NAMALWA (cell line): ENCODE measurements around the gene A1BG.

ENCODE experiments used
- DNase-seq: peaks from one replicate; pipeline ENCODE4 v3.0.0-alpha.2; 2015; ENCODE audit warnings: low spot score

Gene A1BG

GRCh38 chr19:58352760-58353671, at the start of gene A1BG:
TSS of gene A1BG (minus strand) at chr19:58353492. CDS start at chr19:58353437, 55 bp downstream.
- DNase-seq = no peak

- DNase-seq = no peak
Measured at GRCh38 chr19:58401840-58402421, 48.6 kb upstream of the A1BG start.

DNA sequence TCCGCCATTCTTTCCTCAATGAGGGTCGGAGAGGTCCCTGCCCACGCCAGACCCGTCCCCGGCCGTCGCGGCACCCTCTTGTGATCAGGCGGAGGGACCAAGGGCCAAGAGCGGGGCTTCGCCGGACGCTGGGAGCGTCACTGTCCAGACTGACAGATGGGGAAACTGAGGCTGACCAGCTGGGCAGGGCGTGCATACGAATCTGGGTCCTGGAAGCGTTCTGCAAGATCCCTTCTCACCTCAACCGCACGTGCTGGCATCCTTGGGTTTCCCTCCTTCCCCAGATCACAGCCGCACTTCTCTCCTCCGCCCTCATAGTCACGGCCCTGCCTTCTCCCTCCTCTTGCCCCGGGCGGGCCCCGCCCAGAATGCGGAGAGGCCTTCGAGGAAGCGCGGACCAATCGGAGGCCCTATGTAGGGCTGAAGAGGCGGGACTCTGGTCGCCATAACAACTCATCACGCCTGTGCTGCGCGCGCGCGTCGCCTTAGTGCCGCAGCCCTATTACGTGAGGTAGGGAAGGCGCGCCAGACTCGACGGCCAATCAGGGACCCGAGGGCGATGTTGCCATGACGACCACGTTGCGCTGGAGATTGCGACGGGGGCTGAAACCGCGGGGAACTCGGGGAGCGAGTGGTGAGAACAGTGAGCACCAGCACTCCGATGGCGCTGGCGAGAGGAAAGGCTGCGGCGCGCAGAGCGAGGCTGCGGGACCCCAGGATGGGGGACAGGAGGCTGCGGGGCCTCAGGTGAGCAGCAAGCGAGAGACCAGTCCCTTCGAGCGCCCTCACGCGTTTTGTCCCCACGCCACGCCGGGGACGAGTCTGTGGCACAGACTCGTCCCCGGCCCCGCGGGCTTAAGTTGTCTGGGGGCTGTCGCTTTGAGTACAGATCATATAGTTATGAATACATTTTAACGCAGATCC, 47.9 kb upstream of the A1BG start:
- peak; percentile 99 for DNase-seq

DNA sequence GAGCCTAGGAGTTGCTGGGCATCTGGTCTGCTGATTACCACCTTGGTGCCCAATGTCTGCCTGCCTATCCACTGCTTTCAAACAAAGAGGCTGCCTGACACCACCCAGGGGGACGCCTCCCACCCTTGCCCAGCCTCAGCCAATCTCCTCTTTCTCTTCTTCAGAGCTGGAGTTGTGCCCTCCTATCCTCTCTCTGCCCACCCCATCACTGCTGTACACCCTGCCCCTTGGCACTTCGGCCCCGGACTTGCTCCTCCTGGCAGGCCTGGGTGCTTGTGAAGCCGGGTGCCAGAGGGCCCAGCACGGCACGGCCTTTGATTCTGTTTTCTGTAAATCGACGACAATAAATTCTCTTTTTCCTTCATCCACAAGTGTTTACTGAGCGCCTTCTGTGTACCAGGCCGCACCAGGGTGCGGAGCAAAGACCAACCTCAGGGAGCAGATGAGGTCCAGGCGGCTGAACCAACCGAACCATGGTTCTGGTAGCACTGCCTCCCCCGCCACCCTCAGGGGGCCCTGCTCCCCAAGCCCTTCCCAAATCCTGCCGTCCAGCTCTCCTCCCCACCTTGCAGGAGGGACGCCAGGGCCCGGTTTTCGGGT, 47.1 kb upstream of the A1BG start:
- no peak for DNase-seq

DNA sequence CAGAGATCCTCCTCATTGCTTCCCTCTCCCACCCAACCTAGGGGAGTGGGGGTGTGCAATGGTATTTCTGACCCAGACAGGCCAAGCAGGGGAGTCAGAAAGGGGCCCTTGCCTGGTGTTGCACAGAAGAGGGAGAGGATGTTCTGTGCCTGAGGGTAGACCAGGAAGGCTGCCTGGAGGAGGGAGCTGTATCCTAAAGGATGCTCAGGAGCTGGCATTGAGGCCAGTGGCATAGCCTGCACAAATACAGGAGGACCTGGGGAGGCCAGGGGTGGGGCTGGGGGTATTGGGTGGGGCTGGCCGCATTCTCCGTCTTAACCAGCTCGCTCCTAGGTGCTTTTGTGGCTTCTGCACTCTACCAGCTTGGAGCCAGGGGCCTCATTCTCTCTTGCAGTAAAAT, 46.6 kb upstream of the A1BG start:
- no peak for DNase-seq

GRCh38 chr19:58398545-58398944, 45.3 kb upstream of the A1BG start:
- no peak for DNase-seq

DNA sequence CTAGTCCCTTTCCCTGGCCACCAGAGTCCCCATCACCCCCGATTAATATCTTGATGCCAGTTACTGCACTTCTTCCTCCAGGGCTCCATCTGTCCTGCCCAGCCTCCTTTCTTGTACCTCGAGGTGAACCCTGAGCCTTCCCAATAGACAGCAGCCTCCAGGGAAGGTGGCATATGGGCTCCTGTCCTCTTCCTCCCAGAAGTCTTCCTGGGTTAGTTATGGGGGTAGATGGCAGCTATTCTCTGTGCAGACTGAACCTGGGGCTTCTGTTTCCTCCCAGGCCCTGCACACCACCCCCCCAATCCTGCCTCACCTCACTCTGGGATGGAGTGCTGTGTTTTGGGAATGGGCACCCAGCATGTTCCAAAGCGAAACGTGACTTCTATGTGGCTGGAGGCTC, 44.8 kb upstream of the A1BG start:
- no peak for DNase-seq

GRCh38 chr19:58397533-58398037, 44.3 kb upstream of the A1BG start:
- no peak for DNase-seq

GRCh38 chr19:58396691-58397532, 43.6 kb upstream of the A1BG start:
- DNase-seq = no peak

GRCh38 chr19:58395979-58396627, 42.8 kb upstream of the A1BG start:
- no peak for DNase-seq

- no peak for DNase-seq
Measured at GRCh38 chr19:58395220-58395978, 42.1 kb upstream of the A1BG start, which contains the start of gene RNF225. TSS of gene RNF225 (plus strand) at chr19:58395656. CDS start at chr19:58396090, 434 bp downstream.

- DNase-seq = no peak
Measured at GRCh38 chr19:58394821-58395219, 41.5 kb upstream of the A1BG start.

- no peak for DNase-seq
Measured at GRCh38 chr19:58393725-58394033, 40.4 kb upstream of the A1BG start.

- no peak for DNase-seq
Measured at GRCh38 chr19:58392945-58393724, 39.8 kb upstream of the A1BG start.

GRCh38 chr19:58388175-58388526, 34.9 kb upstream of the A1BG start:
- DNase-seq = no peak

DNA sequence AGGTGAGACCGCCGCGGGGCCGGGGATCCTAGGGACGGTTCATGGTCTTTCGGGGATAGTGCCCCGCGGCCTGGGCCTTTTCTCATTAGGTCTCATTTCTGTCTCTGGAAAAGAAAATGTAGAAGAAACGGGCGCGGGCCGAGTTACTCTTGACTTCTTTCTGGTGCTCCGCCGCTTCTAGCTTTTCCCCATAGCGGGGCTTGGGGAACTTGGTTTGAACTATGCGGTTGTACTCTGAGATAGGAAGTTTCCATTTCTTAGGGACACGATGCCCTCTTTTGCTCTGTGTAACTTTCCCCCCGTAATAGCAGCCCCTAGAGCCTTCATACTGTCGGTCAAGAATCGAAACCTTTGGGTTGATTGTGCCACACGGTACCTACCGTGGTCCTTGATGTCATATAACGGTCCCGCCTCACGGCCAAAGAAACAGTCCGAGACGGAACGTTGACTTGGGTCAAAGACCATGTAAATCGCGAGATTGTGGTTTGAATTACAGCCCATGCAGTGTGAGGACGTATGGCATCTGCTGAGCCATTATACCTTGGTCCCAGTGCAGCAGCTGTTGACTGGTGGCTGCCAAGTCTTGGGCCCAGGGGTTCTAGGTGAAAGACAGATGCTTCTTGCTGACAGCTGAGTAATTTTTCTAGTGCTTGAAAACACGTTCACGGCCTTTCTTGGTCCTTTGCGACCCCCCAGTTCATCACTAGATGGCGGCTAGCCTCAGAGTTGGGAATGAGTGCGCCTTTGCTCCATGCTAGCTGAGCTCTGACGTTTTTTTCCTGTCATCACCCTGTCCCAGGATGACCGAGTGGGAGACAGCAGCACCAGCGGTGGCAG, 34.3 kb upstream of the A1BG start:
- DNase-seq = no peak

DNA sequence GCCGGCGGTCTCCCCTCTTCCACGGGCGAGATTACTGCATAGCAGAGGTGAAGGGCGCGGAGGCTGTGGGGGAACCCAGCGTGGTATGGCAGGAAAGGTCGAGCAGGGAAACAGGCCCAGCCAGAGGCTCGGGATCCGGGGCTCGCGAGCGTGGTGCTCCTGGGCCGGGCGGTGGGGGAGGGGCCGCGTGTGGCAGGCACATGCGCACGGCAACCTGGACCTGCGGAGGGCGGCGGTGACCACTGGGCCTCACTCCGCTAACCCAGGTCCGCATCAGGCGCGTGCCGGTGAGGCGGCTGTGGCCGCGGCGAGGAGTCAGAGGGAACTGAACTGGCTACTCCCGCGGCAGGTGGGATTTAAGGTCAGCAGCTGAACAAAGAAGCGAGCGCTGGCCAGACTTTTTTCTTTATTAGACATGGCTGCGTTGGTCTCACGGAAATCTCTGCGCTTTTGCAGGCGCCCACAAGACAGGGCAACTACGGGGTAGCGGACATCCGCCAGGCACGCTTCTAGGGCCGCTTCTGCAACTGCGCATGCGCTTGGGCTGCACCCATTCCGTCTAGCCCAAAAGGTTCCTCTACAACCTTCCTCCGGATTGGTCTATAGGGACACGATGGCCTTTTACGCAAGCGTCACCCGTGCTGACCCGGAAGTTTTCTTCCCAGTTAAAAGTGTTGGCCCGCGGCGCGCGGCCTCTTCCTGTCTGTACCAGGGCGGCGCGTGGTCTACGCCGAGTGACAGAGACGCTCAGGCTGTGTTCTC, 33.5 kb upstream of the A1BG start, which contains the start of gene RPS5:
Gene RPS5 (plus strand): TSS at position 694 of the 762 bp plus-strand sequence. CDS start 869 bp downstream, outside the sequence.
- peak; percentile 99 for DNase-seq
